Measurements from ENCODE around the gene DNAH6.
A peak's percentile ranks its signal among the peaks of the same experiment; 100 is the strongest.

- peak; percentile 36; the same call in 1 of the 2 replicates for TF ChIP-seq CTCF (conservative IDR thresholded peaks at IDR 0.05; ENCODE audit: low read depth, low read length)
- TF ChIP-seq EZH2 (IDR thresholded peaks at IDR 0.05; ENCODE audit: low read length, unreplicated experiment): no peak
- TF ChIP-seq EZH2phosphoT487 (IDR thresholded peaks at IDR 0.05; ENCODE audit: borderline replicate concordance, low read length): no peak
These were observed 10.3 kb downstream of the DNAH6 start for GRCh38 chr2:84526562-84526961.
